T-helper 17 cell (primary cell): ENCODE results near the gene CCNK. TPM values are rescaled to one million over a fixed set of nuclear protein-coding genes. Genes with fewer than 3 reads are reported as not detected.

Source experiments
- ATAC-seq: fragments of 150-1000 bp; cut with Tn5 transposase; 2 replicates; pipeline ENCODE4 v1.10.0; 2021; ENCODE audit warnings: mild to moderate bottlenecking, moderate library complexity
- DNase-seq, 3 donors: peaks; one replicate each; pipeline versions ENCODE4 v3.0.0 to v3.0.0-alpha.2; 2020 to 2021
- H3K9me3 ChIP-seq: one replicate; pipeline ENCODE4 v1.7.0; 2013; ENCODE audit warnings: low read length, mild to moderate bottlenecking; ENCODE audit not compliant: control insufficient read depth, poor library complexity, severe bottlenecking
- H3K27ac Mint-ChIP-seq: one replicate; pipeline ENCODE4 v1.8.0; 2022; ENCODE audit warnings: mild to moderate bottlenecking, moderate library complexity, mixed read lengths
- H3K27me3 Mint-ChIP-seq: one replicate; pipeline ENCODE4 v1.8.0; 2022; ENCODE audit warnings: mixed read lengths
- H3K36me3 Mint-ChIP-seq: one replicate; pipeline ENCODE4 v1.8.0; 2022; ENCODE audit warnings: low read depth, mixed read lengths
- H3K4me1 Mint-ChIP-seq: one replicate; pipeline ENCODE4 v1.8.0; 2022; ENCODE audit warnings: mild to moderate bottlenecking, mixed read lengths
- H3K4me3 Mint-ChIP-seq: one replicate; pipeline ENCODE4 v1.8.0; 2022; ENCODE audit warnings: mild to moderate bottlenecking, moderate library complexity, mixed read lengths
- total RNA-seq, 4 donors: library from RNA in 2 of 4; stranded (reverse) in 2 of 4; gene quantifications; one replicate each; pipeline ENCODE4 v1.2.3 and lab custom pipeline; 2022 to 2026

Gene CCNK
- total RNA-seq, 2 donors from 2014 or later: 138 to 141 TPM

GRCh38 chr14:99451234-99451633, 30.0 kb upstream of the CCNK start:
- DNase-seq (no peak), ATAC-seq (no peak)
- H3K9me3 ChIP-seq: no peaks in the 10 kb centered on the region
- no peak overlapping the region for H3K4me3 Mint-ChIP-seq
- H3K36me3 Mint-ChIP-seq: peaks cover 13% of the 10 kb centered on the region
- H3K27me3 Mint-ChIP-seq: no peaks in the 10 kb centered on the region
- peaks cover 13% of the 10 kb centered on the region for H3K4me1 Mint-ChIP-seq
- H3K27ac Mint-ChIP-seq: no peak overlapping the region

DNA sequence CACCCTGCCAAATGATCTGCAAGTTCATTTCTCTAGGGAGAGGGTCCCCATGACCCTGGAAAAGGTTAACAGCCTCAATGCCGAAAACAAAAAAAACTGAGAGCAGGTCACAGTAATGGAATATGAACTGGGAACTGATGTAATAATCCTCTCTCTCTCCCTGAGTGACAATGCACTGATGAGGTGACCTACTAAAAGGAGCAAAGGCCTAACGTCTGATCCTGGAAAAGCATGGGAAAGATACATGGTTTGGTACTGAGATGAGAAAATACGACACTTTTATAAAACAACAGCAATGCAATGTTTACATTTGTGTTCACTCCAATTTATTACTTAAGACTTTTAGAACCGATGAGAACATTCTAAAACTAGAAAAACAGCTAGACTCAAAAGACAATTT, 28.2 kb upstream of the CCNK start:
- Mint-ChIP-seq H3K4me1 (peaks cover 13% of the 10 kb centered on the region), H3K27ac (no peak overlapping the region), H3K36me3 (peaks cover 12% of the 10 kb centered on the region), H3K27me3 (no peaks in the 10 kb centered on the region), H3K4me3 (no peak overlapping the region)
- no peaks in the 10 kb centered on the region for H3K9me3 ChIP-seq
- DNase-seq (no peak), ATAC-seq (no peak)

DNA sequence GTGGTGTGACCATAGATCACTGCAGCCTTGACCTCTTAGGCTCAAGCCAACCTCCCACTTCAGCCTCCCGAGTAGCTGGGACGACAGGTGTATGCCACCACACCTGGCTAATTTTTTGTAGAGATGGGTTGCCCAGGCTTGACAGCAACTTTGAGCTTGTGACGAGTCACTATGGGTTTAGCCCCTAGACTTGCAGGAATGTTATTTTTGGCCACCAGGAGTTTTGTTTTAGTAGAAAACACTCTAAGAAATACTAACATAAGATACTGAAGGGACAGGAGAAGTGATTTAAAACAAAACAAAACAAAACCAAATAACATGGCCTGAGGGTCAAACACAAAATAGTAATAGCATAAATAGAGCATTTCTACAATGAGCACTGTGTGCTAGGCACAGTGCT, 27.0 kb upstream of the CCNK start:
- ATAC-seq: no peak
- Mint-ChIP-seq H3K27me3 (no peaks in the 10 kb centered on the region), H3K36me3 (peaks cover 8% of the 10 kb centered on the region)

GRCh38 chr14:99459481-99460100, 21.6 kb upstream of the CCNK start:
- DNase-seq: no peak
- Mint-ChIP-seq H3K27ac (peak overlapping the region; percentile 2), H3K27me3 (no peaks in the 10 kb centered on the region)

More for the DNA sequence above, 27.0 kb upstream of the CCNK start:
- no peak for DNase-seq
- H3K27ac Mint-ChIP-seq: no peak overlapping the region
- H3K4me1 Mint-ChIP-seq: peaks cover 13% of the 10 kb centered on the region
- H3K4me3 Mint-ChIP-seq: no peak overlapping the region
- H3K9me3 ChIP-seq: no peaks in the 10 kb centered on the region

DNA sequence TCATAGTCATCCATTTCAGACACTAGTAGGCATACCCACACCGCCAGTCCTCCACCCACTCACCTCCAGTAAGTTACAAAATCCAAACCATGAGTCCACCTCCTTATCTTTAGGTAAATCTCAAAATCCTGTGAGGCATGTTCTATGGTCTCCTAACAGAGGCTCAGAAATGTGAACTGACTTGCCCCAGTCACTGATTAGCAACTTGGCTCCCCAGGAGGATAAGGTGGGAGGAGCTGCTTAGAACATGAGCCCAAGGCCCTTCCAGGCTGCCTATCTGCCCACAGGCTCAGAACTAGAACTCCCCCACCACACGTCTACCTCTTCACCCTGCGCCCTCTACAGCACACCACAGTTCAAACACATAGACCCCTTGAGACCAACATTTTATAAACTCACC, 20.4 kb upstream of the CCNK start:
- ATAC-seq (no peak), DNase-seq (no peak)
- Mint-ChIP-seq H3K4me3 (no peak overlapping the region), H3K27ac (peak overlapping the region; percentile 27), H3K36me3 (peaks cover 13% of the 10 kb centered on the region), H3K4me1 (peaks cover 16% of the 10 kb centered on the region), H3K27me3 (no peaks in the 10 kb centered on the region)
- H3K9me3 ChIP-seq: no peaks in the 10 kb centered on the region

More at GRCh38 chr14:99459481-99460100, 21.6 kb upstream of the CCNK start:
- peaks cover 19% of the 10 kb centered on the region for H3K4me1 Mint-ChIP-seq
- H3K9me3 ChIP-seq: no peaks in the 10 kb centered on the region
- no peak for ATAC-seq
- H3K4me3 Mint-ChIP-seq: no peak overlapping the region
- H3K36me3 Mint-ChIP-seq: peaks cover 16% of the 10 kb centered on the region

GRCh38 chr14:99461411-99462085, 19.7 kb upstream of the CCNK start:
- H3K27me3 Mint-ChIP-seq: no peaks in the 10 kb centered on the region
- H3K4me3 Mint-ChIP-seq: no peak overlapping the region
- H3K36me3 Mint-ChIP-seq: peaks cover 13% of the 10 kb centered on the region
- H3K4me1 Mint-ChIP-seq: peaks cover 22% of the 10 kb centered on the region
- DNase-seq (no peak), ATAC-seq (no peak)
- peak overlapping the region; percentile 27 for H3K27ac Mint-ChIP-seq
- no peaks in the 10 kb centered on the region for H3K9me3 ChIP-seq

DNA sequence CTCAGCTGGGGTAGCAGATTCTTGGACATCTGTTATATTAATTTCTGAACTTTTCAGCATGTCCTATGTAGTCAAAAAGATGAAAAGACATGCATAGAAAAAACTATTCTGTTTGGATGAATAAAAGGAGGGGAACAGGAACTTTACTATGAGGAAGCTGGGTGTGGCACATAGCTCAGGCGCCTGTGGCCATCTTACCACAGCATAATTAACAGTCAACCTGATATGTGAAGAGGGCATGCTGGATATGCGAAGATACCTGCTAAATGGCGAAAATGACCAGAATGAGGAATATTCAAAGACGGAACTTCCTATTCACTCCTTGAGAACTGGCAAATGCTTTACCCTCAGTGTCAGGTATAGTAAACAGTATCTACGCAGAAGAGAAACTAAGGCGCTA, 19.0 kb upstream of the CCNK start:
- H3K36me3 Mint-ChIP-seq: peaks cover 12% of the 10 kb centered on the region
- H3K4me3 Mint-ChIP-seq: no peak overlapping the region
- H3K27ac Mint-ChIP-seq: peak overlapping the region; percentile 8
- DNase-seq (no peak), ATAC-seq (no peak)
- no peaks in the 10 kb centered on the region for H3K9me3 ChIP-seq
- peaks cover 22% of the 10 kb centered on the region for H3K4me1 Mint-ChIP-seq
- H3K27me3 Mint-ChIP-seq: no peaks in the 10 kb centered on the region

DNA sequence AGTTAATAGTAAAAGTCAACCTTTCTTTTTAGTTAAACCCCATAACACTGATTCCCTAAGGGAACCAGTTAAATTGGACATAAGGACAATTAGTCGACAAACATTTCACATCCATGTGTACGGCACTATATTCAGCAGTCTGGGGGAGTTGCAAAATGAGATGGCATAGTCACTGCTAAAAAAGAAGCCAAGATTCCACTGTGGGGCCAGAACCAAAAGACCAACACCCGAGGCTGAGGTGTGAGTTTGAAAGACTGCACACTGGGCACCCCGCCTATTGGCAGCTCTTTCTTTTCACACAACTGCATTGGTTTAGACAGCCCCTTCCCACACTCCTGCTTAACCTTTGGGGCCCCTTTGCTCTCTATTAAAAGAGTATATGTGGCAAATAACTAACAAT, 17.2 kb upstream of the CCNK start:
- Mint-ChIP-seq H3K4me1 (peaks cover 36% of the 10 kb centered on the region), H3K36me3 (peaks cover 12% of the 10 kb centered on the region), H3K4me3 (no peak overlapping the region), H3K27ac (no peak overlapping the region), H3K27me3 (no peaks in the 10 kb centered on the region)
- no peaks in the 10 kb centered on the region for H3K9me3 ChIP-seq
- DNase-seq: no peak
- no peak for ATAC-seq

DNA sequence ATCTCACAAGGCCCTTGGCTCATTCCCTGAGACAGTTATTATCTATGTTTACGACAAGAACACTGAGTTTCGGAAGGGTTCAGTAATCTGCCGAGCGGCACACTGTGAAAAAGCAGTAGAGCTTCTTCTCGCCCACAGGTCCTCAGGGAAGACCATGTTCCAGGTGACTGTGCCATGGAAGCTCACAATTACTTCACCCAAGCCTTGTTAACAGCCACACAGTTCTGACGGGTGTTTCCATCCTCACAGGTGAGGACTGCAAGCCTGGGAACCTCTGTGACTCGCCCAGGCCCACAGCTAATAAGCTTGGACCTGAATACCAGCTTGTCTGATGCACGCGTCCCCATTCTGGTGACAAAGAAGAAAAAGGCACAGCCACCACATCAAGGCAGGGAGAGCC, 15.9 kb upstream of the CCNK start:
- H3K4me3 Mint-ChIP-seq: no peak overlapping the region
- DNase-seq: no peak
- no peak overlapping the region for H3K27ac Mint-ChIP-seq
- peaks cover 12% of the 10 kb centered on the region for H3K36me3 Mint-ChIP-seq
- no peaks in the 10 kb centered on the region for H3K27me3 Mint-ChIP-seq
- H3K9me3 ChIP-seq: no peaks in the 10 kb centered on the region
- no peak for ATAC-seq
- peaks cover 41% of the 10 kb centered on the region for H3K4me1 Mint-ChIP-seq

DNA sequence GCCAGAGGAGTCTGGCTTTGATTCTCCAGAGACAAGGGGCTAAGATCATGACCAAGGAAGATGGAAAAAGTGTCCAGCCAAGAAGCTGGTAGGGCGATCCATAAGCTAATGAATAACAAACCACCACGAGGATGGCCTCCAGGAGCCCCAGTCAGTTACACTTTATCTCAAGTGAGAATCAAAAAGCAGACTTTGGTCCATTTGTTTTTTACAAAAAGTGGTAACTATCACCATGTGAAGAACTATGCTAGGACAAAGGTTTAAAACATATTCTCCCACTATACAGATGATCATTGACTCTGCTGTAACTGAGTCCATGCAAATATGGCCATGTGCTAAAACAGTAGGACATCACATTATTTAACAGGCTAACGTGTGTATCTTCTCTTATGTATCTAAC, 14.5 kb upstream of the CCNK start:
- peaks cover 9% of the 10 kb centered on the region for H3K36me3 Mint-ChIP-seq

DNA sequence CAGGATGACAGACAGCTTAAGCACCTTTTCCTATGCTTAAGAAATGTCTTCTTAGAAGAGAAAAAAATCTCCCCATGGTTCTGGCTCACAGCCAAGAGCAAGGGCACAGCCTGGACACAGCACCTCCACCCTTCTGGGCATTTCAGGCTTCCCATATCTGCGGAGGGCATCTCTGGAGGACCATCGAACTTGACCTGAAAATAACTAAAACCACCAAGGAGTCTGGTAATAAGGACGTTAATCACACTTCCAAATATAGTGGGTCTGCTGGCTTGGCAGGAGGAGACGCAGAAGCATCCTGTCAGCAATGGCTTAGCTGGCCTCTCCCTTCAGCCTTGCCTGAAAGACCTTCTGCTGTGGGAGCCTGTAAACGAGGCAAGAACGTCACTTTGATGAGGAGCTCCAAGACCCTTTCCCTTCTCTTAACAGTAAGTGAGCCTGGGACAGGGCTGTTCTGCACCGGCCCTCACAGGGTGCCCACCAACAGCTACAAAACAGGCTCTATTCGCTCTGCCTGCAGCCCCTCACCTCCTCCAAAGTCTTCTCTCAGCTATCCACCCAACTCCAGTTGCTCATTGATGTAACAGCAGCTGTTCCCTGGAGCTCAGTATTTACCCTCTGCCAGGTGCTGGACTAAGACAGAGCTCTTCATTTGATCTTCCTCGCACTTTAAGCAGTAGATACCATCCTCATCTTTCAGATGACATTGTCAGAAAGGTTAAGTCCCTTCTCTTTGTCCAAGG, 13.7 kb upstream of the CCNK start:
- Mint-ChIP-seq H3K27me3 (no peaks in the 10 kb centered on the region), H3K4me3 (no peak overlapping the region)
- no peak for ATAC-seq

More for the DNA sequence above, 14.5 kb upstream of the CCNK start:
- Mint-ChIP-seq H3K27me3 (no peaks in the 10 kb centered on the region), H3K4me3 (no peak overlapping the region), H3K27ac (peak overlapping the region; percentile 41), H3K4me1 (peaks cover 44% of the 10 kb centered on the region)
- no peaks in the 10 kb centered on the region for H3K9me3 ChIP-seq
- ATAC-seq (no peak), DNase-seq (no peak)

DNA sequence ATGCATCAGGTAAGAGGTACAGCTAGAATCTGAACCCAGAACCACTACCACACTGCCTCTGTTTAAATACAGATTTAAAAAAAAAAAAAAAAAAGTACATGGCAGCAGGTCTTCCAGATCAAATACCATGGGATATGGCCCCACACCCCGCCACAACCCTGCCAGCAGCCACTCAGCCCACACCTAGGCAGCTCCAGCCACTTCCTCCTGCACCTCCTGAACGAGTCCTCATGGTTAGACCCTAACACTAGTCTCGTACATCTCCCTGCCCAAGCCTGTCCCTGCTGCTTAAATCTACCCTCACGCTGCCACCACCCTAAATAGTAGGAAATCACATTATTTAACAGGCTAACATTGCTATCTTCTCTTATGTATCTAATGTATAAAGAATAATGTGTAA, 13.1 kb upstream of the CCNK start:
- Mint-ChIP-seq H3K27me3 (no peaks in the 10 kb centered on the region), H3K27ac (peak overlapping the region; percentile 88), H3K36me3 (peaks cover 6% of the 10 kb centered on the region), H3K4me3 (no peak overlapping the region), H3K4me1 (peaks cover 46% of the 10 kb centered on the region)
- ATAC-seq (no peak), DNase-seq (no peak)
- H3K9me3 ChIP-seq: no peaks in the 10 kb centered on the region

More for the DNA sequence above, 13.7 kb upstream of the CCNK start:
- Mint-ChIP-seq H3K36me3 (peaks cover 6% of the 10 kb centered on the region), H3K27ac (peak overlapping the region; percentile 88), H3K4me1 (peaks cover 43% of the 10 kb centered on the region)
- no peaks in the 10 kb centered on the region for H3K9me3 ChIP-seq
- DNase-seq: no peak

GRCh38 chr14:99468836-99469592, 12.2 kb upstream of the CCNK start:
- H3K9me3 ChIP-seq: no peaks in the 10 kb centered on the region
- H3K4me3 Mint-ChIP-seq: no peak overlapping the region
- H3K27me3 Mint-ChIP-seq: no peaks in the 10 kb centered on the region
- peaks cover 2% of the 10 kb centered on the region for H3K36me3 Mint-ChIP-seq
- peaks cover 47% of the 10 kb centered on the region for H3K4me1 Mint-ChIP-seq
- ATAC-seq: no peak
- peak overlapping the region; percentile 88 for H3K27ac Mint-ChIP-seq
- DNase-seq: no peak
